PFSK-1 (cell line): ENCODE data around the gene GJB2.

Source experiments
- POLR2AphosphoS5 ChIP-seq: IDR thresholded peaks from 2 replicates; pipeline ENCODE4 v1.6.1; 2012; ENCODE audit warnings: low read depth, mild to moderate bottlenecking, control low read depth, low read length, moderate library complexity
- TAF1 ChIP-seq: IDR thresholded peaks from 2 replicates; pipeline ENCODE4 v1.6.1; 2012; ENCODE audit warnings: low read length, control low read depth, borderline replicate concordance; ENCODE audit not compliant: insufficient read depth

GRCh38 chr13:20160306-20161274 is 32.1 kb downstream of the GJB2 start, which contains the start of gene GJA3:
- TF ChIP-seq POLR2AphosphoS5 (no peak), TAF1 (no peak)
